SK-N-SH treated with all-trans-retinoic acid at 6 μM for 48 hours (cell line): Measurements from ENCODE around the gene PIK3R1.

Experiments used
- ATAC-seq: fragments of 200-7000 bp; cut with Tn5 transposase; 3 replicates; pipeline ENCODE4 v1.9.1; 2020; ENCODE audit warnings: mild to moderate bottlenecking, moderate library complexity
- ARNTL ChIP-seq: fragments of 450-650 bp; formaldehyde crosslinking; IDR thresholded peaks from 2 replicates; pipeline ENCODE4 v1.5.0; 2020; ENCODE audit warnings: low read depth, mild to moderate bottlenecking, moderate library complexity, borderline replicate concordance
- BACH2 ChIP-seq: fragments of 250-450 bp; sonication (Bioruptor Pico); IDR thresholded peaks from 2 replicates; pipeline ENCODE4 v1.9.0; 2021; ENCODE audit warnings: mild to moderate bottlenecking, borderline replicate concordance
- CREB5 ChIP-seq: fragments of 250-450 bp; sonication (Bioruptor Pico); IDR thresholded peaks from 2 replicates; pipeline ENCODE4 v1.5.1; 2020; ENCODE audit warnings: low read depth, mild to moderate bottlenecking, moderate library complexity
- CSDC2 ChIP-seq: fragments of 250-450 bp; sonication (Bioruptor Pico); IDR thresholded peaks from 2 replicates; pipeline ENCODE4 v1.5.0; 2020; ENCODE audit warnings: mild to moderate bottlenecking, moderate library complexity
- CSRNP3 ChIP-seq: fragments of 250-450 bp; sonication (Bioruptor Pico); IDR thresholded peaks from 2 replicates; pipeline ENCODE4 v1.5.1; 2021; ENCODE audit warnings: mild to moderate bottlenecking, moderate library complexity
- ESRRG ChIP-seq: fragments of 250-450 bp; sonication (Bioruptor Pico); IDR thresholded peaks from 2 replicates; pipeline ENCODE4 v1.6.1; 2021; ENCODE audit warnings: mild to moderate bottlenecking
- GLIS3 ChIP-seq: fragments of 250-450 bp; sonication (Bioruptor Pico); IDR thresholded peaks from 2 replicates; pipeline ENCODE4 v1.5.0; 2020; ENCODE audit warnings: mild to moderate bottlenecking, moderate library complexity
- ISL1 ChIP-seq: fragments of 250-450 bp; sonication (Bioruptor Pico); IDR thresholded peaks from 2 replicates; pipeline ENCODE4 v2.1.2; 2022; ENCODE audit warnings: mild to moderate bottlenecking, moderate library complexity
- OSR1 ChIP-seq: fragments of 250-450 bp; sonication (Bioruptor Pico); IDR thresholded peaks from 2 replicates; pipeline ENCODE4 v1.8.0; 2022; ENCODE audit warnings: moderate library complexity, mild to moderate bottlenecking, inconsistent platforms
- PATZ1 ChIP-seq: fragments of 250-450 bp; sonication (Bioruptor Pico); IDR thresholded peaks from 2 replicates; pipeline ENCODE4 v1.8.0; 2020; ENCODE audit warnings: mild to moderate bottlenecking, moderate library complexity, borderline replicate concordance
- POU6F1 ChIP-seq: fragments of 250-450 bp; sonication (Bioruptor Pico); IDR thresholded peaks from 2 replicates; pipeline ENCODE4 v1.8.0; 2021; ENCODE audit warnings: low read depth, mild to moderate bottlenecking, moderate library complexity, borderline replicate concordance
- PPARA ChIP-seq: fragments of 250-450 bp; sonication (Bioruptor Pico); IDR thresholded peaks from 2 replicates; pipeline ENCODE4 v1.5.0; 2020; ENCODE audit warnings: mild to moderate bottlenecking, borderline replicate concordance
- RARB ChIP-seq: fragments of 250-450 bp; sonication (Bioruptor Pico); IDR thresholded peaks from 2 replicates; pipeline ENCODE4 v1.8.0; 2021; ENCODE audit warnings: mild to moderate bottlenecking, moderate library complexity
- SNAI2 ChIP-seq: fragments of 250-450 bp; sonication (Bioruptor Pico); IDR thresholded peaks from 2 replicates; pipeline ENCODE4 v1.5.0; 2020; ENCODE audit warnings: mild to moderate bottlenecking, moderate library complexity
- TOX ChIP-seq: fragments of 250-450 bp; sonication (Bioruptor Pico); IDR thresholded peaks from 2 replicates; pipeline ENCODE4 v1.8.0; 2021; ENCODE audit warnings: mild to moderate bottlenecking, moderate library complexity, borderline replicate concordance
- TSHZ2 ChIP-seq: fragments of 250-450 bp; sonication (Bioruptor Pico); IDR thresholded peaks from 2 replicates; pipeline ENCODE4 v1.5.0; 2020; ENCODE audit warnings: mild to moderate bottlenecking, moderate library complexity
- ZC3H10 ChIP-seq: fragments of 250-450 bp; sonication (Bioruptor Pico); IDR thresholded peaks from 2 replicates; pipeline ENCODE4 v1.5.1; 2021; ENCODE audit warnings: mild to moderate bottlenecking, moderate library complexity
- ZFP3 ChIP-seq: fragments of 250-450 bp; sonication (Bioruptor Pico); IDR thresholded peaks from 2 replicates; pipeline ENCODE4 v1.5.0; 2020; ENCODE audit warnings: mild to moderate bottlenecking, moderate library complexity
- ZFP30 ChIP-seq: fragments of 450-650 bp; formaldehyde crosslinking; IDR thresholded peaks from 2 replicates; pipeline ENCODE4 v1.5.0; 2022; ENCODE audit warnings: mild to moderate bottlenecking, moderate library complexity
- ZNF565 ChIP-seq: fragments of 450-650 bp; formaldehyde crosslinking; conservative IDR thresholded peaks from 2 replicates; pipeline ENCODE4 v1.5.0; 2020; ENCODE audit warnings: low read depth, mild to moderate bottlenecking, moderate library complexity
- ZNF70 ChIP-seq: fragments of 450-650 bp; formaldehyde crosslinking; IDR thresholded peaks from 2 replicates; pipeline ENCODE4 v1.5.0; 2020; ENCODE audit warnings: mild to moderate bottlenecking, moderate library complexity
- ZNF8 ChIP-seq: fragments of 450-650 bp; formaldehyde crosslinking; IDR thresholded peaks from 2 replicates; pipeline ENCODE4 v1.5.0; 2020; ENCODE audit warnings: mild to moderate bottlenecking, moderate library complexity

Gene PIK3R1

GRCh38 chr5:68217047-68217355 is 1.4 kb downstream of the PIK3R1 start:
- TF ChIP-seq CSRNP3 = no peak
- TF ChIP-seq ZNF8 (CRISPR knock-in tag) = no peak
- no peak for TF ChIP-seq GLIS3 (CRISPR knock-in tag)
- TF ChIP-seq ZFP3 = no peak
- TF ChIP-seq BACH2 = no peak
- no peak for TF ChIP-seq TOX (CRISPR knock-in tag)
- ATAC-seq = no peak

GRCh38 chr5:68217528-68217927 is 2.0 kb downstream of the PIK3R1 start:
- no peak for ATAC-seq
- no peak for TF ChIP-seq TSHZ2
- TF ChIP-seq ZNF565 = no peak
- TF ChIP-seq TOX (CRISPR knock-in tag) = no peak
- TF ChIP-seq RARB (CRISPR knock-in tag) = no peak
- no peak for TF ChIP-seq ISL1 (CRISPR knock-in tag)
- TF ChIP-seq ESRRG = no peak
- no peak for TF ChIP-seq PPARA (CRISPR knock-in tag)
- TF ChIP-seq ARNTL (CRISPR knock-in tag) = no peak
- TF ChIP-seq ZNF70 (CRISPR knock-in tag) = no peak
- no peak for TF ChIP-seq ZFP3
- no peak for TF ChIP-seq ZFP30 (CRISPR knock-in tag)
- no peak for TF ChIP-seq ZNF8 (CRISPR knock-in tag)
- TF ChIP-seq CREB5 (CRISPR knock-in tag) = no peak
- TF ChIP-seq GLIS3 (CRISPR knock-in tag) = no peak
- TF ChIP-seq ZC3H10 = no peak
- no peak for TF ChIP-seq POU6F1 (CRISPR knock-in tag)
- no peak for TF ChIP-seq BACH2
- TF ChIP-seq CSDC2 = no peak
- TF ChIP-seq PATZ1 (CRISPR knock-in tag) = no peak

- ATAC-seq = no peak
- TF ChIP-seq ZNF70 (CRISPR knock-in tag) = no peak
- no peak for TF ChIP-seq ARNTL (CRISPR knock-in tag)
- no peak for TF ChIP-seq GLIS3 (CRISPR knock-in tag)
These were observed 3.7 kb downstream of the PIK3R1 start for GRCh38 chr5:68219161-68219816.

GRCh38 chr5:68220260-68220659 is 4.7 kb downstream of the PIK3R1 start:
- no peak for ATAC-seq
- TF ChIP-seq PPARA (CRISPR knock-in tag) (no peak), OSR1 (CRISPR knock-in tag) (no peak), ZNF8 (CRISPR knock-in tag) (no peak), ZNF70 (CRISPR knock-in tag) (no peak), GLIS3 (CRISPR knock-in tag) (no peak), SNAI2 (CRISPR knock-in tag) (no peak), TOX (CRISPR knock-in tag) (no peak), RARB (CRISPR knock-in tag) (no peak), PATZ1 (CRISPR knock-in tag) (no peak), ZNF565 (no peak), ARNTL (CRISPR knock-in tag) (no peak), BACH2 (no peak), CSRNP3 (no peak)
